HepG2 (cell line): Measurements from ENCODE around the gene TXNRD2. TPM values are rescaled to one million over a fixed set of nuclear protein-coding genes. Genes with fewer than 3 reads are reported as not detected.

Experiments
- DMAP1 ChIP-seq: IDR thresholded peaks from 2 replicates; pipeline ENCODE4 v1.6.1; 2016
- KDM5B ChIP-seq: sonication (generic); formaldehyde crosslinking; IDR thresholded peaks from 2 replicates; pipeline ENCODE4 v1.4.0; 2020; ENCODE audit warnings: missing genetic modification reagents, mild to moderate bottlenecking, borderline replicate concordance
- polyA plus RNA-seq, 8 experiments: library from polyadenylated mRNA; depleted of rRNA in 3 of 8; stranded (reverse) in 7 of 8; unstranded in 1 of 8; fragments of >200 nt; fragmentation: Illumina TruSeq in 4 of 8; extraction: Trizol in 4 of 8; gene quantifications; 2 replicates each; pipeline versions ENCODE4 v1.2.1 to v1.2.3, GENCODE V29; 2011 to 2016; ENCODE audit warnings: low read depth in 4 of 8, missing spikeins in 1 of 8, mixed read lengths in 1 of 8; ENCODE audit not compliant: insufficient read depth in 1 of 8
- total RNA-seq, 5 experiments: library from RNA; depleted of rRNA; stranded (reverse); fragments of >200 nt; fragmentation: Illumina TruSeq; extraction: Trizol; gene quantifications; 2 replicates each; pipeline ENCODE4 v1.2.3, GENCODE V29; 2016; ENCODE audit warnings: low read depth in 1 of 5
- TF ChIP-seq, protein P1 (sequence below), 2 experiments: fragments of 450-650 bp in 1 of 2; sonication (generic) in 1 of 2; formaldehyde crosslinking in 1 of 2; IDR thresholded peaks; 2 replicates each; pipeline versions ENCODE4 v1.6.1 to v1.8.0; 2016 to 2022; ENCODE audit warnings: antibody characterized with exemption in 1 of 2, mild to moderate bottlenecking in 1 of 2, missing genetic modification reagents in 1 of 2
- TF ChIP-seq, protein P2 (sequence below): sonication (generic); formaldehyde crosslinking; IDR thresholded peaks from 2 replicates; pipeline ENCODE4 v1.4.0; 2020; ENCODE audit warnings: missing genetic modification reagents
- TF ChIP-seq, protein P3 (sequence below): IDR thresholded peaks from 2 replicates; pipeline ENCODE4 v1.6.1; 2016
- TF ChIP-seq, protein P4 (sequence below): sonication (generic); formaldehyde crosslinking; IDR thresholded peaks from 2 replicates; pipeline ENCODE4 v1.9.0; 2021; ENCODE audit warnings: mild to moderate bottlenecking, missing genetic modification reagents
- TF ChIP-seq, protein P5 (sequence below): sonication (generic); formaldehyde crosslinking; IDR thresholded peaks from 2 replicates; pipeline ENCODE4 v1.8.1; 2022; ENCODE audit warnings: mild to moderate bottlenecking, missing genetic modification reagents

The TXNRD2 gene
- total and polyA plus RNA-seq, 2 of the 13 experiments (the other 11 are each of a cell fraction or from before 2014, with no cell fraction given): 17.5 to 18.6 TPM

DNA sequence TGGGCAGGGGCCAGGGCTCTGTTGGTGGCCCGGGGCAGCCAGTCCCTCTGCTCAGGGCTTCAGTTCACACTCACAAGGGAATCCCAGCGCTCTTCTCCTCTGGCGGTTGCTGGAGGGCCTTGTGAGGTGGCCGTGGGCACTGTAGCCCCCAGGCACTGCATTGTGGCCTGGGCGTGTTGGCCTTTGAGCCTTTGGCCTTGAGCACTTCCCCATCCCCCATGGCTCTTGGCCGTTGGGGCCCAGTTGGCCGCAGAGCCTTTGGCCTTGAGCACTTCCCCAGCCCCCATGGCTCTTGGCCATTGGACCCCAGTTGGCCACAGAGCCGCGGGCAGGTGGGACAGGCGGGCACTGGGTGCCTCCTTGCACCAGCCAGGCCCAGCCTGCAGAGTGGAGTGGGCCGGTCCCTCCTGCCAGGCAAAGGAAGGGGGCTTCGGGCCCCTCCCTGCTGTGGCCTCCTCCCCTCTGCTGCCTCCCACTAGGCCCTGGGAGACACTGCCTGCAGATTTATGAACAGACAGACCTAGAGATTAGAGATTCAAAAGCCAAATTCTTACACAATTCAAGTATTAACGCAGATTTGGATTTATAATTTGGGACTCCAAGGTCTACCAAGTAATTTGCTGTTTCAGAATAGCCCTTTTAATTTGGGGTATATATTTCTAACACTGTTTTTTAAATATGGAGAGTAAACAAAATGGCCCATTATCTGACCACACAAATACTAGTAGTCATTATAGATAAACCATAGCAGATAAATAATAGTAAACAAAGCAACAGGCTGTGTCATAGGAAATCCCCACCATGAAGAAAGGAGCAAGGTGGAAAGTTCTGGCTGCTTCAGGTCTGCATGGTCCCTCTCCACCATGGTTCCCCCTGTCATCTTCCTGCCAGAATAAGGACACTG, 18.2 kb upstream of the TXNRD2 start (continued):
- TF ChIP-seq, protein P1, sequence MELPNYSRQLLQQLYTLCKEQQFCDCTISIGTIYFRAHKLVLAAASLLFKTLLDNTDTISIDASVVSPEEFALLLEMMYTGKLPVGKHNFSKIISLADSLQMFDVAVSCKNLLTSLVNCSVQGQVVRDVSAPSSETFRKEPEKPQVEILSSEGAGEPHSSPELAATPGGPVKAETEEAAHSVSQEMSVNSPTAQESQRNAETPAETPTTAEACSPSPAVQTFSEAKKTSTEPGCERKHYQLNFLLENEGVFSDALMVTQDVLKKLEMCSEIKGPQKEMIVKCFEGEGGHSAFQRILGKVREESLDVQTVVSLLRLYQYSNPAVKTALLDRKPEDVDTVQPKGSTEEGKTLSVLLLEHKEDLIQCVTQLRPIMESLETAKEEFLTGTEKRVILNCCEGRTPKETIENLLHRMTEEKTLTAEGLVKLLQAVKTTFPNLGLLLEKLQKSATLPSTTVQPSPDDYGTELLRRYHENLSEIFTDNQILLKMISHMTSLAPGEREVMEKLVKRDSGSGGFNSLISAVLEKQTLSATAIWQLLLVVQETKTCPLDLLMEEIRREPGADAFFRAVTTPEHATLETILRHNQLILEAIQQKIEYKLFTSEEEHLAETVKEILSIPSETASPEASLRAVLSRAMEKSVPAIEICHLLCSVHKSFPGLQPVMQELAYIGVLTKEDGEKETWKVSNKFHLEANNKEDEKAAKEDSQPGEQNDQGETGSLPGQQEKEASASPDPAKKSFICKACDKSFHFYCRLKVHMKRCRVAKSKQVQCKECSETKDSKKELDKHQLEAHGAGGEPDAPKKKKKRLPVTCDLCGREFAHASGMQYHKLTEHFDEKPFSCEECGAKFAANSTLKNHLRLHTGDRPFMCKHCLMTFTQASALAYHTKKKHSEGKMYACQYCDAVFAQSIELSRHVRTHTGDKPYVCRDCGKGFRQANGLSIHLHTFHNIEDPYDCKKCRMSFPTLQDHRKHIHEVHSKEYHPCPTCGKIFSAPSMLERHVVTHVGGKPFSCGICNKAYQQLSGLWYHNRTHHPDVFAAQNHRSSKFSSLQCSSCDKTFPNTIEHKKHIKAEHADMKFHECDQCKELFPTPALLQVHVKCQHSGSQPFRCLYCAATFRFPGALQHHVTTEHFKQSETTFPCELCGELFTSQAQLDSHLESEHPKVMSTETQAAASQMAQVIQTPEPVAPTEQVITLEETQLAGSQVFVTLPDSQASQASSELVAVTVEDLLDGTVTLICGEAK (IDR thresholded peaks at IDR 0.05): no peak
- TF ChIP-seq, protein P1 (CRISPR knock-in tag; IDR thresholded peaks at IDR 0.05): no peak
- TF ChIP-seq KDM5B (CRISPR knock-in tag) (peak; percentile 63; the same call in 1 of the 2 replicates), DMAP1 (CRISPR knock-in tag) (peak; percentile 85; the same call in 1 of the 2 replicates)
- TF ChIP-seq, protein P2, sequence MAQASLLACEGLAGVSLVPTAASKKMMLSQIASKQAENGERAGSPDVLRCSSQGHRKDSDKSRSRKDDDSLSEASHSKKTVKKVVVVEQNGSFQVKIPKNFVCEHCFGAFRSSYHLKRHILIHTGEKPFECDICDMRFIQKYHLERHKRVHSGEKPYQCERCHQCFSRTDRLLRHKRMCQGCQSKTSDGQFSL (CRISPR knock-in tag): no peak
- TF ChIP-seq, protein P3, sequence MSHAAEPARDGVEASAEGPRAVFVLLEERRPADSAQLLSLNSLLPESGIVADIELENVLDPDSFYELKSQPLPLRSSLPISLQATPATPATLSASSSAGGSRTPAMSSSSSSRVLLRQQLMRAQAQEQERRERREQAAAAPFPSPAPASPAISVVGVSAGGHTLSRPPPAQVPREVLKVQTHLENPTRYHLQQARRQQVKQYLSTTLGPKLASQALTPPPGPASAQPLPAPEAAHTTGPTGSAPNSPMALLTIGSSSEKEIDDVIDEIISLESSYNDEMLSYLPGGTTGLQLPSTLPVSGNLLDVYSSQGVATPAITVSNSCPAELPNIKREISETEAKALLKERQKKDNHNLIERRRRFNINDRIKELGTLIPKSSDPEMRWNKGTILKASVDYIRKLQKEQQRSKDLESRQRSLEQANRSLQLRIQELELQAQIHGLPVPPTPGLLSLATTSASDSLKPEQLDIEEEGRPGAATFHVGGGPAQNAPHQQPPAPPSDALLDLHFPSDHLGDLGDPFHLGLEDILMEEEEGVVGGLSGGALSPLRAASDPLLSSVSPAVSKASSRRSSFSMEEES (CRISPR knock-in tag): peak; percentile 21; the same call in 1 of the 2 replicates
- TF ChIP-seq, protein P4, sequence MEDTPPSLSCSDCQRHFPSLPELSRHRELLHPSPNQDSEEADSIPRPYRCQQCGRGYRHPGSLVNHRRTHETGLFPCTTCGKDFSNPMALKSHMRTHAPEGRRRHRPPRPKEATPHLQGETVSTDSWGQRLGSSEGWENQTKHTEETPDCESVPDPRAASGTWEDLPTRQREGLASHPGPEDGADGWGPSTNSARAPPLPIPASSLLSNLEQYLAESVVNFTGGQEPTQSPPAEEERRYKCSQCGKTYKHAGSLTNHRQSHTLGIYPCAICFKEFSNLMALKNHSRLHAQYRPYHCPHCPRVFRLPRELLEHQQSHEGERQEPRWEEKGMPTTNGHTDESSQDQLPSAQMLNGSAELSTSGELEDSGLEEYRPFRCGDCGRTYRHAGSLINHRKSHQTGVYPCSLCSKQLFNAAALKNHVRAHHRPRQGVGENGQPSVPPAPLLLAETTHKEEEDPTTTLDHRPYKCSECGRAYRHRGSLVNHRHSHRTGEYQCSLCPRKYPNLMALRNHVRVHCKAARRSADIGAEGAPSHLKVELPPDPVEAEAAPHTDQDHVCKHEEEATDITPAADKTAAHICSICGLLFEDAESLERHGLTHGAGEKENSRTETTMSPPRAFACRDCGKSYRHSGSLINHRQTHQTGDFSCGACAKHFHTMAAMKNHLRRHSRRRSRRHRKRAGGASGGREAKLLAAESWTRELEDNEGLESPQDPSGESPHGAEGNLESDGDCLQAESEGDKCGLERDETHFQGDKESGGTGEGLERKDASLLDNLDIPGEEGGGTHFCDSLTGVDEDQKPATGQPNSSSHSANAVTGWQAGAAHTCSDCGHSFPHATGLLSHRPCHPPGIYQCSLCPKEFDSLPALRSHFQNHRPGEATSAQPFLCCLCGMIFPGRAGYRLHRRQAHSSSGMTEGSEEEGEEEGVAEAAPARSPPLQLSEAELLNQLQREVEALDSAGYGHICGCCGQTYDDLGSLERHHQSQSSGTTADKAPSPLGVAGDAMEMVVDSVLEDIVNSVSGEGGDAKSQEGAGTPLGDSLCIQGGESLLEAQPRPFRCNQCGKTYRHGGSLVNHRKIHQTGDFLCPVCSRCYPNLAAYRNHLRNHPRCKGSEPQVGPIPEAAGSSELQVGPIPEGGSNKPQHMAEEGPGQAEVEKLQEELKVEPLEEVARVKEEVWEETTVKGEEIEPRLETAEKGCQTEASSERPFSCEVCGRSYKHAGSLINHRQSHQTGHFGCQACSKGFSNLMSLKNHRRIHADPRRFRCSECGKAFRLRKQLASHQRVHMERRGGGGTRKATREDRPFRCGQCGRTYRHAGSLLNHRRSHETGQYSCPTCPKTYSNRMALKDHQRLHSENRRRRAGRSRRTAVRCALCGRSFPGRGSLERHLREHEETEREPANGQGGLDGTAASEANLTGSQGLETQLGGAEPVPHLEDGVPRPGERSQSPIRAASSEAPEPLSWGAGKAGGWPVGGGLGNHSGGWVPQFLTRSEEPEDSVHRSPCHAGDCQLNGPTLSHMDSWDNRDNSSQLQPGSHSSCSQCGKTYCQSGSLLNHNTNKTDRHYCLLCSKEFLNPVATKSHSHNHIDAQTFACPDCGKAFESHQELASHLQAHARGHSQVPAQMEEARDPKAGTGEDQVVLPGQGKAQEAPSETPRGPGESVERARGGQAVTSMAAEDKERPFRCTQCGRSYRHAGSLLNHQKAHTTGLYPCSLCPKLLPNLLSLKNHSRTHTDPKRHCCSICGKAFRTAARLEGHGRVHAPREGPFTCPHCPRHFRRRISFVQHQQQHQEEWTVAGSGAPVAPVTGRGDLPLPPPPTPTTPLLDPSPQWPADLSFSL (CRISPR knock-in tag): no peak
- TF ChIP-seq, protein P5, sequence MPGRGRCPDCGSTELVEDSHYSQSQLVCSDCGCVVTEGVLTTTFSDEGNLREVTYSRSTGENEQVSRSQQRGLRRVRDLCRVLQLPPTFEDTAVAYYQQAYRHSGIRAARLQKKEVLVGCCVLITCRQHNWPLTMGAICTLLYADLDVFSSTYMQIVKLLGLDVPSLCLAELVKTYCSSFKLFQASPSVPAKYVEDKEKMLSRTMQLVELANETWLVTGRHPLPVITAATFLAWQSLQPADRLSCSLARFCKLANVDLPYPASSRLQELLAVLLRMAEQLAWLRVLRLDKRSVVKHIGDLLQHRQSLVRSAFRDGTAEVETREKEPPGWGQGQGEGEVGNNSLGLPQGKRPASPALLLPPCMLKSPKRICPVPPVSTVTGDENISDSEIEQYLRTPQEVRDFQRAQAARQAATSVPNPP (CRISPR knock-in tag): 0 out of 2 replicates have a peak, but pooled peaks have one; percentile 40
